Neural cell (in vitro differentiated cells): ENCODE measurements around the gene PHACTR1. TPM values are rescaled to one million over a fixed set of nuclear protein-coding genes. Genes with fewer than 3 reads are reported as not detected.
"Not testable (repeated sequence)": the region's sequence is repeated elsewhere in the genome, so short reads cannot be mapped to it uniquely, and the experiment has no call there.

Experiments used
- H2AFZ ChIP-seq: fragments of 200-600, 300-800 bp; sonication (generic), shearing (Covaris generic); 2 replicates; pipeline ENCODE4 v1.6.0; 2014; ENCODE audit warnings: low read depth, mild to moderate bottlenecking, antibody characterized with exemption, low read length, moderate library complexity
- H3F3A ChIP-seq: fragments of 200-600 bp; shearing (Covaris generic); 2 replicates; pipeline ENCODE4 v1.6.1; 2016; ENCODE audit warnings: mild to moderate bottlenecking, moderate library complexity, mixed read lengths, antibody characterized with exemption, low read length; ENCODE audit not compliant: insufficient read depth, poor library complexity, severe bottlenecking
- H3K27ac ChIP-seq: fragments of 200-600, 300-800 bp; sonication (generic), shearing (Covaris generic); 2 replicates; pipeline ENCODE4 v1.5.1; 2014; ENCODE audit warnings: mild to moderate bottlenecking, low read length, moderate library complexity
- H3K27me3 ChIP-seq: fragments of 300-800, 200-600 bp; sonication (generic), shearing (Covaris generic); 2 replicates; pipeline ENCODE4 v1.6.0; 2014; ENCODE audit warnings: mild to moderate bottlenecking, low read depth, low read length, moderate library complexity; ENCODE audit not compliant: insufficient read depth
- H3K36me3 ChIP-seq: fragments of 300-800, 200-600 bp; sonication (generic), shearing (Covaris generic); 2 replicates; pipeline ENCODE4 v1.5.1; 2014; ENCODE audit warnings: mild to moderate bottlenecking, antibody characterized with exemption, low read length, moderate library complexity; ENCODE audit not compliant: insufficient read depth
- H3K4me2 ChIP-seq: fragments of 300-800, 200-600 bp; sonication (generic), shearing (Covaris generic); 2 replicates; pipeline ENCODE4 v1.6.0; 2014; ENCODE audit warnings: mild to moderate bottlenecking, low read length
- H3K4me3 ChIP-seq: fragments of 300-800, 200-600 bp; sonication (generic), shearing (Covaris generic); 2 replicates; pipeline ENCODE4 v1.5.1; 2014; ENCODE audit warnings: mild to moderate bottlenecking, low read length, moderate library complexity
- H3K79me2 ChIP-seq: fragments of 200-600 bp; shearing (Covaris generic); replicated peaks from 2 replicates; pipeline ENCODE4 v1.6.0; 2014; ENCODE audit warnings: mild to moderate bottlenecking, low read length, moderate library complexity; ENCODE audit not compliant: insufficient read depth
- H3K9ac ChIP-seq: fragments of 300-800, 200-600 bp; sonication (generic), shearing (Covaris generic); 2 replicates; pipeline ENCODE4 v1.6.1; 2016; ENCODE audit warnings: mild to moderate bottlenecking, low read length, mixed read lengths
- H3K9me2 ChIP-seq: fragments of 200-600 bp; shearing (Covaris generic); 2 replicates; pipeline ENCODE4 v1.6.1; 2016; ENCODE audit warnings: mild to moderate bottlenecking, low read length, mixed read lengths; ENCODE audit not compliant: insufficient read depth
- H3K9me3 ChIP-seq: fragments of 200-600, 300-800 bp; sonication (generic), shearing (Covaris generic); 2 replicates; pipeline ENCODE4 v1.6.1; 2016; ENCODE audit warnings: mild to moderate bottlenecking, mixed run types, low read length, moderate library complexity, mixed read lengths
- H4K20me1 ChIP-seq: fragments of 200-600 bp; shearing (Covaris generic); 2 replicates; pipeline ENCODE4 v1.6.1; 2016; ENCODE audit warnings: mild to moderate bottlenecking, mixed run types; ENCODE audit not compliant: insufficient read depth
- EP300 ChIP-seq: fragments of 450-650 bp; conservative IDR thresholded peaks from 2 replicates; pipeline ENCODE4 v1.6.1; 2014; ENCODE audit warnings: antibody characterized with exemption, mild to moderate bottlenecking, moderate library complexity; ENCODE audit not compliant: poor library complexity, severe bottlenecking
- EZH2 ChIP-seq: fragments of 200-600, 300-800 bp; shearing (Covaris generic), sonication (generic); IDR thresholded peaks from 2 replicates; pipeline ENCODE4 v1.6.1; 2014; ENCODE audit warnings: antibody characterized with exemption, low read length, borderline replicate concordance, mild to moderate bottlenecking; ENCODE audit not compliant: insufficient read depth, poor library complexity, severe bottlenecking
- MXI1 ChIP-seq: fragments of 450-650 bp; conservative IDR thresholded peaks from 2 replicates; pipeline ENCODE4 v1.6.1; 2014; ENCODE audit warnings: antibody characterized with exemption, mild to moderate bottlenecking; ENCODE audit not compliant: poor library complexity, severe bottlenecking
- POLR2AphosphoS5 ChIP-seq: IDR thresholded peaks from 2 replicates; pipeline ENCODE4 v1.6.1; 2012
- RAD21 ChIP-seq: fragments of 450-650 bp; conservative IDR thresholded peaks from 2 replicates; pipeline ENCODE4 v1.6.1; 2014; ENCODE audit warnings: antibody characterized with exemption, mild to moderate bottlenecking, moderate library complexity
- REST ChIP-seq: IDR thresholded peaks from 2 replicates; pipeline ENCODE4 v1.6.1; 2012; ENCODE audit warnings: borderline replicate concordance
- SMC3 ChIP-seq: fragments of 450-650 bp; conservative IDR thresholded peaks from 2 replicates; pipeline ENCODE4 v1.6.1; 2014; ENCODE audit warnings: antibody characterized with exemption, mild to moderate bottlenecking, moderate library complexity; ENCODE audit not compliant: poor library complexity
- TAF1 ChIP-seq: IDR thresholded peaks from 2 replicates; pipeline ENCODE4 v1.6.1; 2012; ENCODE audit warnings: low read depth
- polyA plus RNA-seq: library from polyadenylated mRNA; depleted of rRNA; stranded (reverse); fragments of >200 nt; gene quantifications from 2 replicates; pipeline ENCODE4 v1.2.3, GENCODE V29; 2014
- TF ChIP-seq, protein P1 (sequence below): fragments of 450-650 bp; IDR thresholded peaks from 2 replicates; pipeline ENCODE4 v1.5.1; 2014; ENCODE audit warnings: antibody characterized with exemption, mild to moderate bottlenecking, moderate library complexity; ENCODE audit not compliant: poor library complexity, severe bottlenecking

PHACTR1 gene
- polyA plus RNA-seq, 1 donor from 2014 or later: 7.8 TPM

DNA sequence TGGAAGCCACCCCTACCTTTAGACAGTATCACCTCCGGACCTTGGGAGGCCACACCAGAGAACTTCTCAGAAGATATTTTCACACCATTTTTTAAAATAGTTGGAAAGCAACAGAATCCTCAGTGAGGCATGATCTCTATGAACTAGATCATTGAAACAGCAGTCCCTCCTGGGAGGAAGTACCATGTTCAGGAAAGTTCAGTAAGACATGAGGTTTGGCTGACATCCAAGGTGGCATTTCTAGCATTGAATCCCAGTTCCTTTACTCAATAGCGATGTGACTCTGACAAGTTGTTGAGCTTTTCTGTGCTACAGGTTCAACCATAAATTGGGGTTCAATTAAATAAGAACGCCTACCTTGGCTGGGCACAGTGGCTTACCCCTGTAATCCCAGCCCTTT lies 442.7 kb downstream of the PHACTR1 start:
- no peak overlapping the region for H3K4me2 ChIP-seq
- H3K9ac ChIP-seq: no peak overlapping the region
- H3K79me2 ChIP-seq: no peaks in the 10 kb centered on the region
- no peaks in the 10 kb centered on the region for H3F3A ChIP-seq
- H3K27me3 ChIP-seq: no peaks in the 10 kb centered on the region
- no peaks in the 10 kb centered on the region for H3K9me2 ChIP-seq
- TF ChIP-seq, protein P1, sequence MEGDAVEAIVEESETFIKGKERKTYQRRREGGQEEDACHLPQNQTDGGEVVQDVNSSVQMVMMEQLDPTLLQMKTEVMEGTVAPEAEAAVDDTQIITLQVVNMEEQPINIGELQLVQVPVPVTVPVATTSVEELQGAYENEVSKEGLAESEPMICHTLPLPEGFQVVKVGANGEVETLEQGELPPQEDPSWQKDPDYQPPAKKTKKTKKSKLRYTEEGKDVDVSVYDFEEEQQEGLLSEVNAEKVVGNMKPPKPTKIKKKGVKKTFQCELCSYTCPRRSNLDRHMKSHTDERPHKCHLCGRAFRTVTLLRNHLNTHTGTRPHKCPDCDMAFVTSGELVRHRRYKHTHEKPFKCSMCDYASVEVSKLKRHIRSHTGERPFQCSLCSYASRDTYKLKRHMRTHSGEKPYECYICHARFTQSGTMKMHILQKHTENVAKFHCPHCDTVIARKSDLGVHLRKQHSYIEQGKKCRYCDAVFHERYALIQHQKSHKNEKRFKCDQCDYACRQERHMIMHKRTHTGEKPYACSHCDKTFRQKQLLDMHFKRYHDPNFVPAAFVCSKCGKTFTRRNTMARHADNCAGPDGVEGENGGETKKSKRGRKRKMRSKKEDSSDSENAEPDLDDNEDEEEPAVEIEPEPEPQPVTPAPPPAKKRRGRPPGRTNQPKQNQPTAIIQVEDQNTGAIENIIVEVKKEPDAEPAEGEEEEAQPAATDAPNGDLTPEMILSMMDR: no peak
- TF ChIP-seq TAF1 (no peak), RAD21 (no peak), POLR2AphosphoS5 (no peak), SMC3 (no peak), REST (no peak), MXI1 (no peak), EZH2 (no peak), EP300 (no peak)
- no peaks in the 10 kb centered on the region for H3K9me3 ChIP-seq
- H3K4me3 ChIP-seq: no peak overlapping the region
- no peak overlapping the region for H2AFZ ChIP-seq
- H3K27ac ChIP-seq: no peak overlapping the region
- H4K20me1 ChIP-seq: no peaks in the 10 kb centered on the region
- no peaks in the 10 kb centered on the region for H3K36me3 ChIP-seq

- not testable (repeated sequence) for H3K4me3 ChIP-seq, H3K27me3 ChIP-seq, H3K79me2 ChIP-seq, H3K9ac ChIP-seq, H3K9me2 ChIP-seq, H3F3A ChIP-seq, H4K20me1 ChIP-seq, H3K4me2 ChIP-seq, H3K27ac ChIP-seq, H2AFZ ChIP-seq, H3K9me3 ChIP-seq, H3K36me3 ChIP-seq
Measured at GRCh38 chr6:13159822-13160221, 443.3 kb downstream of the PHACTR1 start.
